GM23338 (cell line): Measurements from ENCODE around the gene STRA6. TPM values are rescaled to one million over a fixed set of nuclear protein-coding genes. Genes with fewer than 3 reads are reported as not detected.
A peak's percentile ranks its signal among the peaks of the same experiment; 100 is the strongest.

Source experiments
- ATAC-seq: fragments of 200-7000 bp; cut with Tn5 transposase; 3 replicates; pipeline ENCODE4 v1.9.1; 2020
- DNase-seq: peaks from one replicate; pipeline ENCODE4 v3.0.0-alpha.2; 2015; ENCODE audit warnings: low spot score
- H2AFZ ChIP-seq: fragments of 200-600 bp; sonication (generic); 2 replicates; pipeline ENCODE4 v1.8.0; 2016; ENCODE audit warnings: antibody characterized with exemption, mild to moderate bottlenecking, moderate library complexity
- H3F3A ChIP-seq: fragments of 200-600 bp; sonication (generic); replicated peaks from 2 replicates; pipeline ENCODE4 v1.8.0; 2017; ENCODE audit warnings: antibody characterized with exemption, mixed run types, low read depth
- H3K27ac ChIP-seq: fragments of 200-600 bp; sonication (generic); 2 replicates; pipeline ENCODE4 v1.6.1; 2016; ENCODE audit warnings: low read depth
- H3K27me3 ChIP-seq: fragments of 200-600 bp; sonication (generic); 2 replicates; pipeline ENCODE4 v1.8.0; 2016; ENCODE audit warnings: mild to moderate bottlenecking, mixed run types, moderate library complexity; ENCODE audit not compliant: insufficient read depth
- H3K36me3 ChIP-seq: fragments of 200-600 bp; sonication (generic); 2 replicates; pipeline ENCODE4 v1.8.0; 2016; ENCODE audit warnings: mild to moderate bottlenecking; ENCODE audit not compliant: insufficient read depth
- H3K4me1 ChIP-seq: fragments of 200-600 bp; sonication (generic); 2 replicates; pipeline ENCODE4 v1.8.0; 2016; ENCODE audit warnings: mild to moderate bottlenecking, moderate library complexity; ENCODE audit not compliant: insufficient read depth
- H3K4me2 ChIP-seq: fragments of 200-600 bp; sonication (generic); 2 replicates; pipeline ENCODE4 v1.7.1; 2017; ENCODE audit warnings: mixed run types
- H3K4me3 ChIP-seq: fragments of 200-600 bp; sonication (generic); 2 replicates; pipeline ENCODE4 v1.6.1; 2016; ENCODE audit warnings: mixed run types
- H3K79me2 ChIP-seq: fragments of 200-600 bp; sonication (generic); replicated peaks from 2 replicates; pipeline ENCODE4 v1.8.0; 2017; ENCODE audit warnings: mild to moderate bottlenecking; ENCODE audit not compliant: insufficient read depth
- H3K9me2 ChIP-seq: fragments of 200-600 bp; sonication (generic); 2 replicates; pipeline ENCODE4 v1.8.0; 2017; ENCODE audit not compliant: insufficient read depth
- H4K20me1 ChIP-seq: fragments of 200-600 bp; sonication (generic); replicated peaks from 2 replicates; pipeline ENCODE4 v1.8.0; 2017; ENCODE audit warnings: mild to moderate bottlenecking; ENCODE audit not compliant: insufficient read depth
- H3K27ac Mint-ChIP-seq: 2 replicates; pipeline ENCODE4 v1.8.0; 2020; ENCODE audit warnings: inconsistent platforms, mild to moderate bottlenecking, moderate library complexity, mixed read lengths
- H3K27me3 Mint-ChIP-seq: 3 replicates; pipeline ENCODE4 v1.8.0; 2022; ENCODE audit warnings: low read depth, mild to moderate bottlenecking, moderate library complexity, mixed read lengths, inconsistent platforms; ENCODE audit not compliant: insufficient read depth, poor library complexity
- H3K36me3 Mint-ChIP-seq: 3 replicates; pipeline ENCODE4 v1.8.0; 2021; ENCODE audit warnings: low read depth, mild to moderate bottlenecking, inconsistent platforms, moderate library complexity, mixed read lengths
- H3K4me1 Mint-ChIP-seq: 3 replicates; pipeline ENCODE4 v1.8.0; 2020; ENCODE audit warnings: mild to moderate bottlenecking, inconsistent platforms, mixed read lengths
- H3K4me3 Mint-ChIP-seq: 3 replicates; pipeline ENCODE4 v1.8.0; 2021; ENCODE audit warnings: moderate library complexity, mild to moderate bottlenecking, inconsistent platforms, mixed read lengths
- H3K9me3 Mint-ChIP-seq: 3 replicates; pipeline ENCODE4 v1.8.0; 2020; ENCODE audit warnings: moderate library complexity, mild to moderate bottlenecking, inconsistent platforms, mixed read lengths
- CREB1 ChIP-seq: fragments of 250-450 bp; sonication (Bioruptor Pico); IDR thresholded peaks from 2 replicates; pipeline ENCODE4 v1.5.0; 2020; ENCODE audit warnings: low read depth, mild to moderate bottlenecking, moderate library complexity
- EZH2 ChIP-seq: fragments of 200-600 bp; sonication (generic); IDR thresholded peaks from one replicate; pipeline ENCODE4 v1.8.0; 2017; ENCODE audit warnings: antibody characterized with exemption, mild to moderate bottlenecking, low read depth; ENCODE audit not compliant: unreplicated experiment
- EZH2phosphoT487 ChIP-seq: fragments of 200-600 bp; sonication (generic); IDR thresholded peaks from one replicate; pipeline ENCODE4 v1.8.1; 2018; ENCODE audit warnings: antibody characterized with exemption; ENCODE audit not compliant: unreplicated experiment
- JUNB ChIP-seq: IDR thresholded peaks from one replicate; pipeline ENCODE4 v1.6.1; 2016; ENCODE audit warnings: antibody characterized with exemption; ENCODE audit not compliant: unreplicated experiment
- NANOG ChIP-seq: IDR thresholded peaks from 2 replicates; pipeline ENCODE4 v1.6.1; 2016; ENCODE audit warnings: antibody characterized with exemption, borderline replicate concordance
- POLR2AphosphoS5 ChIP-seq: IDR thresholded peaks from 2 replicates; pipeline ENCODE4 v1.6.1; 2016; ENCODE audit warnings: antibody characterized with exemption, low read depth
- STAT1 ChIP-seq: IDR thresholded peaks from one replicate; pipeline ENCODE4 v1.6.1; 2016; ENCODE audit warnings: antibody characterized with exemption; ENCODE audit not compliant: unreplicated experiment
- ZNF114 ChIP-seq: fragments of 250-450 bp; sonication (Bioruptor Pico); IDR thresholded peaks from 2 replicates; pipeline ENCODE4 v1.5.0; 2020; ENCODE audit warnings: mild to moderate bottlenecking, moderate library complexity
- ZNF331 ChIP-seq: fragments of 250-450 bp; sonication (Bioruptor Pico); IDR thresholded peaks from 2 replicates; pipeline ENCODE4 v1.5.0; 2020; ENCODE audit warnings: low read depth, mild to moderate bottlenecking, moderate library complexity
- polyA plus RNA-seq: library from polyadenylated mRNA; unstranded; fragments of >200 nt; fragmentation: Nextera tagmentation; extraction: Ambion mirVana; gene quantifications from 2 replicates; pipeline ENCODE4 v1.2.1, GENCODE V29; 2016
- total RNA-seq: library from RNA; depleted of rRNA; stranded (reverse); fragments of >200 nt; shearing (Covaris generic); gene quantifications from 2 replicates; pipeline ENCODE4 v1.2.3, GENCODE V29; 2014
- TF ChIP-seq, protein P1 (sequence below): IDR thresholded peaks from one replicate; pipeline ENCODE4 v1.6.1; 2018; ENCODE audit warnings: antibody characterized with exemption; ENCODE audit not compliant: unreplicated experiment
- TF ChIP-seq, protein P2 (sequence below), 2 experiments: fragments of 200-600 bp in 1 of 2; sonication (generic) in 1 of 2; conservative IDR thresholded peaks; 2 replicates each; pipeline versions ENCODE4 v1.5.1 to v1.6.1; 2016 to 2017; ENCODE audit warnings: antibody characterized with exemption in 2 of 2, low read depth in 2 of 2, mild to moderate bottlenecking in 2 of 2, moderate library complexity in 1 of 2
- TF ChIP-seq, protein P3 (sequence below): IDR thresholded peaks from 2 replicates; pipeline ENCODE4 v1.6.1; 2016; ENCODE audit warnings: antibody characterized with exemption

The STRA6 gene
- total and polyA plus RNA-seq, 2 experiments from 2014 or later: 8.2 to 9.9 TPM

DNA sequence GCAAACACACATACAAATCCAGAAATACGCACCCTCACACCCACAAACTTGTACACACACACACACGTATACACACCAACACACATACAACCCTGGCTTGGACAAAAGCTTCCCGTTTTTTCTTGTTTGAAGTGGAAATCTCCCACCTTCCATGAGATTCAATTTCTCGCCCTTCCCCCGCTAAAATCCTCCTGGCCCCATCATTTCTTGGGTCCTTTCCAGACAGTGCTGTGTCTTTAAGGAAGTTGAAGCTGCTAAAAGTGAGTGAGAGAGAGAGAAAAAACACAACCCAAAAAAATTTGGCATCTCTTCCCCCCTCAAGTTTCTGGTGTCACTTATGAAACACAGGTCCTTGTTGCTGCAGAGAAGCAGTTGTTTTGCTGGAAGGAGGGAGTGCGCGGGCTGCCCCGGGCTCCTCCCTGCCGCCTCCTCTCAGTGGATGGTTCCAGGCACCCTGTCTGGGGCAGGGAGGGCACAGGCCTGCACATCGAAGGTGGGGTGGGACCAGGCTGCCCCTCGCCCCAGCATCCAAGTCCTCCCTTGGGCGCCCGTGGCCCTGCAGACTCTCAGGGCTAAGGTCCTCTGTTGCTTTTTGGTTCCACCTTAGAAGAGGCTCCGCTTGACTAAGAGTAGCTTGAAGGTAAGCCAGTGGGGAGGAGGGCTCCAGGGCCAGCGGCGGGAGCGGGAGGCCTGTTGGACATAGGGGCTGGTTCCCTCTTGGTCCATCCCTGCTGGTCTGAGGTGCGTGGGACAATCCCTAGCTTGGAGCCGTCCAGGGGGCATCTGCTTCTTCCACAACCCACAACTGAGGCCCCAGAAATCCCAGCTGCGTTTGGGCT is 29.0 kb downstream of the STRA6 start, which contains the start of gene ISLR (continued):
- TF ChIP-seq, protein P1, sequence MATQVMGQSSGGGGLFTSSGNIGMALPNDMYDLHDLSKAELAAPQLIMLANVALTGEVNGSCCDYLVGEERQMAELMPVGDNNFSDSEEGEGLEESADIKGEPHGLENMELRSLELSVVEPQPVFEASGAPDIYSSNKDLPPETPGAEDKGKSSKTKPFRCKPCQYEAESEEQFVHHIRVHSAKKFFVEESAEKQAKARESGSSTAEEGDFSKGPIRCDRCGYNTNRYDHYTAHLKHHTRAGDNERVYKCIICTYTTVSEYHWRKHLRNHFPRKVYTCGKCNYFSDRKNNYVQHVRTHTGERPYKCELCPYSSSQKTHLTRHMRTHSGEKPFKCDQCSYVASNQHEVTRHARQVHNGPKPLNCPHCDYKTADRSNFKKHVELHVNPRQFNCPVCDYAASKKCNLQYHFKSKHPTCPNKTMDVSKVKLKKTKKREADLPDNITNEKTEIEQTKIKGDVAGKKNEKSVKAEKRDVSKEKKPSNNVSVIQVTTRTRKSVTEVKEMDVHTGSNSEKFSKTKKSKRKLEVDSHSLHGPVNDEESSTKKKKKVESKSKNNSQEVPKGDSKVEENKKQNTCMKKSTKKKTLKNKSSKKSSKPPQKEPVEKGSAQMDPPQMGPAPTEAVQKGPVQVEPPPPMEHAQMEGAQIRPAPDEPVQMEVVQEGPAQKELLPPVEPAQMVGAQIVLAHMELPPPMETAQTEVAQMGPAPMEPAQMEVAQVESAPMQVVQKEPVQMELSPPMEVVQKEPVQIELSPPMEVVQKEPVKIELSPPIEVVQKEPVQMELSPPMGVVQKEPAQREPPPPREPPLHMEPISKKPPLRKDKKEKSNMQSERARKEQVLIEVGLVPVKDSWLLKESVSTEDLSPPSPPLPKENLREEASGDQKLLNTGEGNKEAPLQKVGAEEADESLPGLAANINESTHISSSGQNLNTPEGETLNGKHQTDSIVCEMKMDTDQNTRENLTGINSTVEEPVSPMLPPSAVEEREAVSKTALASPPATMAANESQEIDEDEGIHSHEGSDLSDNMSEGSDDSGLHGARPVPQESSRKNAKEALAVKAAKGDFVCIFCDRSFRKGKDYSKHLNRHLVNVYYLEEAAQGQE: no peak
- TF ChIP-seq STAT1 (no peak), EZH2phosphoT487 (no peak), EZH2 (no peak)
- TF ChIP-seq, protein P2, sequence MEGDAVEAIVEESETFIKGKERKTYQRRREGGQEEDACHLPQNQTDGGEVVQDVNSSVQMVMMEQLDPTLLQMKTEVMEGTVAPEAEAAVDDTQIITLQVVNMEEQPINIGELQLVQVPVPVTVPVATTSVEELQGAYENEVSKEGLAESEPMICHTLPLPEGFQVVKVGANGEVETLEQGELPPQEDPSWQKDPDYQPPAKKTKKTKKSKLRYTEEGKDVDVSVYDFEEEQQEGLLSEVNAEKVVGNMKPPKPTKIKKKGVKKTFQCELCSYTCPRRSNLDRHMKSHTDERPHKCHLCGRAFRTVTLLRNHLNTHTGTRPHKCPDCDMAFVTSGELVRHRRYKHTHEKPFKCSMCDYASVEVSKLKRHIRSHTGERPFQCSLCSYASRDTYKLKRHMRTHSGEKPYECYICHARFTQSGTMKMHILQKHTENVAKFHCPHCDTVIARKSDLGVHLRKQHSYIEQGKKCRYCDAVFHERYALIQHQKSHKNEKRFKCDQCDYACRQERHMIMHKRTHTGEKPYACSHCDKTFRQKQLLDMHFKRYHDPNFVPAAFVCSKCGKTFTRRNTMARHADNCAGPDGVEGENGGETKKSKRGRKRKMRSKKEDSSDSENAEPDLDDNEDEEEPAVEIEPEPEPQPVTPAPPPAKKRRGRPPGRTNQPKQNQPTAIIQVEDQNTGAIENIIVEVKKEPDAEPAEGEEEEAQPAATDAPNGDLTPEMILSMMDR (conservative IDR thresholded peaks at IDR 0.05; ENCODE audit: low read depth in 2 of 2): no peak

DNA sequence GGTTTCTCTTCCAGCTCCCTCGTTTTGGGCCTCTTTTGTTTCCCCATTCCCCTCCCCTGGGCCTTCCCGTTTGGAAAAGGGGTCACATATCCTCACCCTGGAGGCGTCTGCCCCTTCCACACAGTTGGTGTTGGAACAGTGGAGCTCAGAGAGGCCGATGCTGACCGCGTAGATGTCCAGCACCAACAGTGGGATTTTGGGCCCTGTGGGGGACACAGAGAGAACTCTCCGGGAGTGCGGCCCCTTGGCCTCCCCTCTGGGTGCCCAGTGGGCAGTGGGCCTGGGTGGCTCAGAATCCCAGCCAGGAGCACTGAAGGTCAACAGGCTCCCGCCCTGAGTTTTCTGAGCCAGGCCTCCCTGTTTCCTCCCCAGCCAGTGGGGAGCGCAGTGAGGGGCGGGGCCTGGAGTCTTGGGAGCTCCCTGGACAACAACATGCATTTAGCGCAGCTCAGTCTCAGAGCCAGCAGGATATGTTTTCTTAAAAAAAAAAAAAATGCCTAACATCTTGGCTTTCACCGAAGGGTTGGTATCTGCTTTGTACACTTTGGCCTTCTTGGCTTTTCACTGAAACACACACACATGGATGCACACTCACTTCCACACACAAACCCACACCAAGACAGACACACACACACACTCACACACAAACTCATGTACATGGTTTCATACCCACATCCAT is 29.7 kb downstream of the STRA6 start:
- Mint-ChIP-seq H3K36me3 (no peaks in the 10 kb centered on the region), H3K27me3 (peaks cover 32% of the 10 kb centered on the region), H3K27ac (no peak overlapping the region), H3K9me3 (no peaks in the 10 kb centered on the region), H3K4me1 (peaks cover 53% of the 10 kb centered on the region), H3K4me3 (no peak overlapping the region)
- no peaks in the 10 kb centered on the region for H3F3A ChIP-seq
- H3K27ac ChIP-seq: no peak overlapping the region
- DNase-seq (peak; percentile 43), ATAC-seq (peak; percentile 45)
- no peaks in the 10 kb centered on the region for H3K79me2 ChIP-seq
- H2AFZ ChIP-seq: peak overlapping the region; percentile 87; the same call in 1 of the 2 replicates
- H3K27me3 ChIP-seq: no peaks in the 10 kb centered on the region
- no peaks in the 10 kb centered on the region; the same call in 1 of the 2 replicates for H3K36me3 ChIP-seq
- no peaks in the 10 kb centered on the region for H4K20me1 ChIP-seq
- H3K9me2 ChIP-seq: no peaks in the 10 kb centered on the region
- peak overlapping the region; percentile 32; the same call in 1 of the 2 replicates for H3K4me2 ChIP-seq
- H3K4me1 ChIP-seq: peaks cover 17% of the 10 kb centered on the region
- H3K4me3 ChIP-seq: no peak overlapping the region
- TF ChIP-seq, protein P3, sequence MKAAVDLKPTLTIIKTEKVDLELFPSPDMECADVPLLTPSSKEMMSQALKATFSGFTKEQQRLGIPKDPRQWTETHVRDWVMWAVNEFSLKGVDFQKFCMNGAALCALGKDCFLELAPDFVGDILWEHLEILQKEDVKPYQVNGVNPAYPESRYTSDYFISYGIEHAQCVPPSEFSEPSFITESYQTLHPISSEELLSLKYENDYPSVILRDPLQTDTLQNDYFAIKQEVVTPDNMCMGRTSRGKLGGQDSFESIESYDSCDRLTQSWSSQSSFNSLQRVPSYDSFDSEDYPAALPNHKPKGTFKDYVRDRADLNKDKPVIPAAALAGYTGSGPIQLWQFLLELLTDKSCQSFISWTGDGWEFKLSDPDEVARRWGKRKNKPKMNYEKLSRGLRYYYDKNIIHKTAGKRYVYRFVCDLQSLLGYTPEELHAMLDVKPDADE: no peak
- TF ChIP-seq ZNF331 (CRISPR knock-in tag) (no peak), CREB1 (CRISPR knock-in tag) (no peak), EZH2 (no peak), JUNB (no peak), STAT1 (no peak), NANOG (no peak), ZNF114 (no peak), EZH2phosphoT487 (no peak), POLR2AphosphoS5 (no peak)
